ENCODE data around the gene AADACL2.

AADACL2 gene, protein sequence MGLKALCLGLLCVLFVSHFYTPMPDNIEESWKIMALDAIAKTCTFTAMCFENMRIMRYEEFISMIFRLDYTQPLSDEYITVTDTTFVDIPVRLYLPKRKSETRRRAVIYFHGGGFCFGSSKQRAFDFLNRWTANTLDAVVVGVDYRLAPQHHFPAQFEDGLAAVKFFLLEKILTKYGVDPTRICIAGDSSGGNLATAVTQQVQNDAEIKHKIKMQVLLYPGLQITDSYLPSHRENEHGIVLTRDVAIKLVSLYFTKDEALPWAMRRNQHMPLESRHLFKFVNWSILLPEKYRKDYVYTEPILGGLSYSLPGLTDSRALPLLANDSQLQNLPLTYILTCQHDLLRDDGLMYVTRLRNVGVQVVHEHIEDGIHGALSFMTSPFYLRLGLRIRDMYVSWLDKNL

DNA sequence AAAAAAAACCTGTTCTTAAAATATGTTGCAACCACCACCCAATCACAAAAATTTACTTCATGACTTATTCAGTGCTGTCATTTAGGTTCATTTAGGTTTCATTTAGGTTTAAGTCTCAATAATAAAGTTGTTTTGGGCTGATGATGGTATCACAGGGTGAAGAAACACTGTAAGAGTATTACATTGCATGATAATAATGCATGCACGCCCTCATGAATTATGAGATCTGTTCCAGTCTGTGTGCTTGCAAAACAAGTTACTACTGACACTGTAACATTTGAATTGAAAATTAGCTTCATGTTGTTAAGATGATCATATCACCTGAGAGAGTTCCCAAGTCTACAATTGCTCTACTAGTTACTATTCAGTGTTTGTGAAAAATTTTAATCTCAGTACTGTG lies at the start of gene AADACL2:
AADACL2 (plus strand) TSS at position 315 of the 400 bp plus-strand sequence. CDS start 109 bp downstream, outside the sequence.
- no peak for DNase-seq (ENCODE audit: insufficient read length, low spot score)
- FAIRE-seq, result no peak

DNA sequence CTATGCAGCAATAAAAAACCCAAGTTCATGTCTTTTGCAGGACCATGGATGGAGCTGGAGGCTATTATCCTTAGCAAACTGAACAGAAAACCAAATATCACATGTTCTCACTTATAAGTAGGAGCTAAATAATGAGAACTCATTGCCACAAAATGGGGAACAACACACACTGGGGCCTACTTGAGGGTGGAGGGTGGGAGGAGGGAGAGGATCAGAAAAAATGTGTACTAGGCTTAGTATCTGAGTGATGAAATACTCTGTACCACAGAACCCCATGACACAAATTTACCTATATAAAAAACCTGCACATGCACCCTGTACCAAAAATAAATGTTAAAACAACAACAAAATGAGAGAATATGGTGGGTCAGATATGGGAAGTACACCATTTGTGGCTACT lies 49.6 kb upstream of the AADACL2 start:
- DNase-seq (ENCODE audit: insufficient read length, low spot score), result no peak
- no peak for FAIRE-seq

DNA sequence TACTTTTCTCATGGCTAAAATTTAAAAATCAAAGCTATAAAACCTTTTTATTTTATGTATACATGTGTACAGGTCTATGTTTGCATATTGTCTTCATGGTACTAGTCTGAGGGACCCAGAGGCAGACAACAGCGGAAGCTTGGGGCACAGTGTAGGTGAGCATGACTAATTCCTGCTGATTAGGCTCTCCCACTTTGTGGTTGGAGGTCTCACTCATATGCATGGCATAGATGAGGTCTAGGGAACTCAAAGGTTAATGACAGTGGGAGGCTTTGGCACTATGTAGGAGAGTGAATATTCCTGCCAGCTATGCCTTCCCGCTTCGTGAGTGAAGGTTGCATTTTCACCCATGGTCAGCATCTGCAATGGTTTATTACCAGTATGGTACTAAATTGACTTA lies 47.5 kb upstream of the AADACL2 start:
- no peak for FAIRE-seq
- no peak for DNase-seq (ENCODE audit: insufficient read length, low spot score)

DNA sequence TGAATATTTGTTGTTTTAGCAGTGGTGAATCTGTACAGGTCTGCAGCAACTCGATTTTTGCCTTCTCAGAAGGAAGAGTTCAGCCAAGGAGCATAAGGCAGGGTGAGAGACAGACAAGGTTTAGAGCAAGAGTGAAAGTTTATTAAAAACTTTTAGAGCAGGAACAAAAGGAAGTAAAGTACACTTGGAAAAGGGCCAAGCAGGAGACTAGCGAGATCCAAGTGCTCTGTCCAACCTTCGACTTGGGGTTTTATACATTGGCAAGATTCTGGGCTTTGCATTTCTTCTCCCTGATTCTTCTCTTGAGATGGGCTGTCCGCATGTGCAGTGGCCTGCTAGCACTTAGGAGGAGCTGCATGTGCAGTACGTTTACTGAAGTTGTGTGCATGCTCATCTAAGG lies 46.7 kb upstream of the AADACL2 start:
- FAIRE-seq (no peak), DNase-seq (ENCODE audit: insufficient read length, low spot score) (no peak)

DNA sequence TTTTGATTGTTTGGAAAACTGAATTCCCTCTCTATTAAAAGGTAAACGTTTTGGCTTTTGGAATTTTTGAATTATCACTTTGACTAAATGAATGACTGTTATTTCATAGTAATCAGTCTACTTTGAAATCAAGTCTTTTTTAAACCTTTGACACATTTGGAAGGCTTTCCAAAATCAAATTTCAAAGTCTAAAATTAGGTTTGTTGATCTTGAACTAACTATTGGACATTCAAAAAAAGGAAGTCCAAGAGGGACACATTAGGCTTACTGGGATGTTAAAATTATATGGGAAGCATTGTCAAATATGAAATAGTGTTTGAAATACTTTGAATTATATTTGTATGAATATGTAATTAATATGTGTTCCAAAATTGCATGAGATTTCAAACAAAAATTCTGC lies 45.2 kb upstream of the AADACL2 start:
- no peak for FAIRE-seq
- DNase-seq (ENCODE audit: insufficient read length, low spot score), result no peak

DNA sequence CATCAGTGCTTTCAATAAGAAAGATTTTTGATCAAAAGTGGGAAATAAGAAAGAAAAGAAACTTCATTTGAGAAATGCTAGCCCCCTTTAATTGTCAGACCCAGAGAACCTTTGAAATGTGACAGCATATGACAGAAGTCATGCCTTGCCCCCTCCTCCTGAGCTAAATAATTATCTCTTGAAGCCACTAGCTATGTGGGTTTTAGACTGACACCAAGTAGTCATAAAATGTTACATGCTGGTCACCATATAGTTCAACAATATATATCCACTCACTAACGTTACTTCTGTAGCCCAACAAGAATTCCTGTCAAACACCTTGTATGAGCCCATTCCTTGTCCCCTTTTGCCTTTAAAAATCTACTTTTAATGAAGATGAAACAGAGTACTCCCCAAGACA lies 43.1 kb upstream of the AADACL2 start:
- FAIRE-seq (no peak), DNase-seq (ENCODE audit: insufficient read length, low spot score) (no peak)

DNA sequence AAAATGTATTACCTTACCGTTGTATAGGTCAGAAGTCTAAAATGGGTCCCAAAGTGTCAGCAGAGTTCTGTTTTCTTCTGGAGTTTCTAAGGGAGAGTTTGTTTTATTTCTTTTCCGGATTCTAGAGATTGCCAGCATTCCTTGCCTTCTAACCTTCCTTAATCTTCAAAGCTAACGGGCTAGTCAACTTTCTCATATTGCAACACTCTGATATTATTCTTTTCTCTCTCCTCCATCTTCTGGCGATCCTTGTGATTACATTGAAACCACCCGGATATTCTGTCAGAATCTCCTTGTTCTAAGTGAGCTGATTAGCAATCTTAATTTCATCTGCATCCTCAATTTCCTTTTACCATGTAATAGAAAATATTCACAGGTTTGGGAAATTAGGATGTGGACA lies 36.2 kb upstream of the AADACL2 start:
- FAIRE-seq (no peak), DNase-seq (ENCODE audit: insufficient read length, low spot score) (no peak)

DNA sequence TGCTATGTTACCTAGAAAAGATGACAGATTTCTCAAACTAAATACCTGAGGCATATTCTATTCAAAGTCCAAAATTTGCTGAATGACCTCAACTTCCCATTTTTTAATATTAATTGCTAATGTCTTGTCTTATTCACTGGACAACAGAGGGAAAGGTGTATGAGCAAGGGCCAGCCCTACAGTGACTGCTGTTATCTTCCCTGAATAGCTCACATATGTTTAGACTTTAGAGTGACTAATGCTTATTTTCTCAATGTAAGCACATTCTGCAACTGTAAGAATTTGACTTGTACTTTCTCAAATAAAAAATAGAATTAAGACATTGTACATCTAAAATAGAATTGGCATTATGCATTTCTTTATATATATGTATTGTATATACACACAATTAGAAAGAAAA lies 26.5 kb upstream of the AADACL2 start:
- DNase-seq (ENCODE audit: insufficient read length, low spot score) (no peak), FAIRE-seq (no peak)

DNA sequence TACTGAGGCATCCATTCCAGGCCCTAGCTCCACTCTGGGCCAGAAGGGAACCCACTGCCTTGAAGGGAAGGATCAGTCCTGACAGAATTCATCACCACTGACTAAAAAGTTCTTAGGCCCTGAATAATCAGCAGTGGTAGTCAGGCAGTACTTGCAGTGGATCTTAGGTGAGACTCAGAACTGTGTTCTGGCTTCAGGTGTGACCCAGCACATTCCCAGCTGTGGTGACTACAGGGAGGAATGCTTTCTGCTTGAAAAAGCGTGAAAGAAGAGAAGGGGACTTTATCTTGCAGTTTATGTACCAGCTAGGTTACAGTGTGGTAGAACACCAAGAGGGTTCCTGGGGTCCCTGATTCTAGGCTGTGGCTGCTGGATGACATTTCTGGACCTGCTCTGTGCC lies 24.9 kb upstream of the AADACL2 start:
- DNase-seq (ENCODE audit: insufficient read length, low spot score), result no peak
- FAIRE-seq, result no peak

DNA sequence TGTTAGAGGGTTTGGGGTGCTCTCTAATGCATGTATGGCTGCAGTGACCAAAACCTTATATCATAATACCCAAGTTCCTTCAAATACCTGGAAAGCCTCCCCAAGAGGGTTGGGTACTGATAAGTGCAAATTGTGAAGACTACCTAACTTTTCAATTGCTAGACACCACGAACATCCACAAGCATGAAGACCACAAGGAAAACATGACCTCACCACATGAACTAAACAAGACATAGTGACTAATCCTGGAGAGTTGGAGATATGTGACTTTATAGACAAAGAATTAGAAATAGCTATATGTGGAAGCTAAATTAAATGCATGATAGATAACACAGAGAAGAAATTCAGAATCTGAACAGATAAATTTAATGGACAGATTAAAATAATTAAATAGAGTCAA lies 23.9 kb upstream of the AADACL2 start:
- no peak for FAIRE-seq

DNA sequence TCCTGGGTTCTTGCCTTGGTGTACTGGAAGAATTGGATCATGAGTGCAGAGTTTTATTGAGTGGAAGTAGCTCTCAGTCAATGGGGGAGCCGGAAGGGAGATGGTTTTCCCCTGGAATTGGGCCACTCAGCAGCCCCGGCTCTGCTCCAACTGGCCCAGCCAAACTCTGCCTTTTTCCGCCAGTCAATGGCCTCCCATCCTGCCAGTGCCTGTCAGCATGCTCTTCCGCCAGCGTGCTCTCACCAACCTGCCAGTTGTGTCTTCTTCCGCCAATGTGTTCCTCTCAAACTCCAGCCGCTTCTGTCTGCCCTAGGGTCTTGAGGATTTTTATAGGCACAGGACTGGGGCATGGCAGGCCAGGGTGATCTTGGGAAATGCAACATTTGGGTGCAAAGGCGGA lies 12.4 kb upstream of the AADACL2 start:
- DNase-seq (ENCODE audit: insufficient read length, low spot score) (no peak), FAIRE-seq (no peak)

More for the DNA sequence above, 23.9 kb upstream of the AADACL2 start:
- DNase-seq (ENCODE audit: insufficient read length, low spot score), result no peak

DNA sequence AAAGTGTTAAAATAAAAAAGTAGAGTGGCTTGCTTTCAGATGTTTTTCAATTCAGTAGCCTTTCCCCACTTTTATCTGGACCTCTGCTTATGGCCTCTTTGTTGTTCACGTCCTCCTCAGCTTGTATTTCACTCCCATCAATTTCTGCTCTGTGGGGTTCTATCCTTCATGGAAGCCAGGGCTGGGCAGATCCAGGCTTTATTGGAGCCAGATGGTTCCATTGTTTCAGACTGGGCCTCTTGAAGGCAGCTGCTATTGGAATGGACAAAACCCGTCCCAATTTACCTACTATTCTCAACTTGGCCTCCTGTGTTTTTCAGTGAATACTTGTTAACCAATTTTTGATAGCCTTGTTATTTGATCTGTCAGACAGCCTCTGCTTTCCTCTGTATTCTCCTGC lies 10.9 kb upstream of the AADACL2 start:
- FAIRE-seq, result no peak
- no peak for DNase-seq (ENCODE audit: insufficient read length, low spot score)

DNA sequence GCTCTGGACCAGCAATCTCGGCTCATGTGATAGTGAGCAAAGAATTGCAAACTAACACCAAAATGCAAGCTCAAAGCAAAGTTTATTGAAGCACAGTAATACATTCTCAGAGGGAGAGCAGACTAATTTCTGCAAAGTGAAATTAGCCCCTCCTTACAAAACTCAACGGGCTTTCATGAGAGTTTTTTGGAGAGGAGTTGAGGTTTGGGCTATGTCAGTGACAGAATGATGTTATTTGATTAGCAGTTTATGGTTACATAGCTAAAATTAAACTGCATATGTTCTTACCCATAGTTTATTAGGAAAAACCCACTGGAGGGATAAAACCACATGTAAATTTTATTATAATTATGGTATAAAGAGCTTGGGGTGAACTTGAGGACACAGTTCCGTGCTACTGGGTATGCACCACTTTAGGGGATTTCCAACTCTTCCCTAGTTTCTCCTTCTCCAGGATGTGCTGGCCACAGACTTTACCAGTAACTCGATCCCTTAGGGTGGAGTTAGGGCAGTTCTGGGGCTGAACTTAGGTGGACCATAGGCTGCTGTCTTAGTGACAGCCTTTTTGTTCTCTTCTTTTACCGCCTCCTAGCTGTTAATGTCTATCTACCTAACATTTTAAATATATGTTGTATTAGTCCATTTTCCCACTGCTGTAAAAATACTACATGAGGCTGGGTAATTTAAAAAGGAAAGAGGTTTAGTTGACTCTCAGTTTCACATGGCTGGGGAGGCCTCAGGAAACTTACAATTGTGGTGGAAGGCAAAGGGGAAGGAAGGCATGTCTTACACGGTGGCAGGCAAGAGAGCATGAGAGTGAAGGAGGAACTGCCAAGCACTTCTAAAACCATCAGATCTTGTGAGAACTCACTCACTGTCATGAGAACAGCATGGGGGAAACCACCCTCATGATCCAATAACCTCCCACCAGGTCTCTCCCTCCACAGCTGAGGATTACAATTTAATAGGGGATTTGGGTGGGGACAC lies 8.9 kb upstream of the AADACL2 start:
- no peak for DNase-seq (ENCODE audit: insufficient read length, low spot score)
- FAIRE-seq, result no peak

DNA sequence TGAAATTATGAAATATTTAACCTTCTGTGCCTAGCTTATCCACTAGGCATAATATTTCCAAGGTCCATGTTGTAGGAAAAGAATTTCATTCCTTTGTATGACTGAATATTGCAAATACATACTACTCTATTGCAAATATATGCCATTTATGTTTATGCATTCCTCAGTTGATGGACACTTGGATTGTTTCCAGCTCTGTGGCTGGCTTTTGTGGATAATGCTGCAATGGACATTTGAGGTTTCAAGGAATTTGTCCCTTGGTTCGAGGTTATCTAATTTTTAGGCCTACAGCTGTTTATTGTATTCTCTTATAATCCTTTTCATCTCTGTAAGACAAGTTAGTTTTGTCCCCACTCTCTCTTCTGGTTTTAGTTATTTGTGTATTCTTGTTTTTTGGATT lies 7.7 kb upstream of the AADACL2 start:
- DNase-seq (ENCODE audit: insufficient read length, low spot score) (no peak), FAIRE-seq (no peak)

DNA sequence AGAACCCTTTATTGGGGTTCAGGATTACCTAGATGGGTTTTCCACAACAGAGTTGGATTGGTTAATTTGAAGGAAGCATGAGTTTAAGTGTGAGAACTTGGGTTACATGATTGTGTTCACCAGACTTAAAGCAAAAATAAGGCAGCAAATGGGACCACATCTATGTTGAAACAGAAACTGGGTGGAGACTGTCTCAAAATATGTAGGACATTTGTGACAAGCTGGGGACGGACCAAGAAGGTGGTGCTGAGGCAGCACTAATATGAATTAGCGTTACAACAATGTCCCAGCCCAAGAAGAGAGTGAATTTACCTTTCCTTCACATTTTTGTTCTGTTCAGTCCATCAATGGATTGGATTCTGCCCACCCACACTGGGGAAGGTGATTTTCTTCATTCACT lies 866 bp upstream of the AADACL2 start:
- DNase-seq (ENCODE audit: insufficient read length, low spot score), result no peak
- no peak for FAIRE-seq

DNA sequence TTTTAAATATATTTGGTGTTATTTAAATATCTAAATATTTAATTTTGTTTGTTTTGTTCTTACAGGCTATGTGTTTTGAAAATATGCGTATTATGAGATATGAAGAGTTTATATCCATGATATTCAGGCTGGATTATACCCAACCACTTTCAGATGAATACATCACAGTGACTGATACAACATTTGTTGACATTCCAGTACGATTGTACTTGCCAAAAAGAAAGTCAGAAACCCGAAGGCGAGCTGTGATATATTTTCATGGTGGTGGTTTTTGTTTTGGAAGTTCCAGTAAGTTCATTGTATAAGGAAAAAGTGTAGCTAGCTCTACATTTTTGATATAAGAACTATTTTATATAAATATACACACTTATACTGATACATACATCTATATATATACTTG lies 6.9 kb downstream of the AADACL2 start:
- DNase-seq (ENCODE audit: insufficient read length, low spot score), result no peak
- FAIRE-seq, result no peak

DNA sequence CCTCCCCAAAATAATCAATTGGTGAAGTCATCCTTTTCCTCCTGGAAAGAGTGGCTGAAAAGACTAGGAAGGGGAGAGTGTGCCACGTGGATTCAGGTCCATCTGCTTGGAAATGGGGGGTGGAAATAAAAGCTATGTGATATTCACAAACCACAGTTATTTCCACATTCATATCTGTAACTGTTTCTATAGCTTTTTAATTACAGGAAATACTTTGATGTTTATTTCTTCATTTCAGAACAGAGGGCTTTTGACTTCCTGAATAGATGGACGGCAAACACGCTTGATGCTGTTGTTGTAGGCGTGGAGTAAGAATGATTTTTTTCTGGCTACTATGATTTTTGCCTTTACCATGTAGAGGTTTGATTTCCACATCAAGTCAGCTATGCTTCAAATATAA lies 10.1 kb downstream of the AADACL2 start:
- DNase-seq (ENCODE audit: insufficient read length, low spot score), result no peak
- no peak for FAIRE-seq

DNA sequence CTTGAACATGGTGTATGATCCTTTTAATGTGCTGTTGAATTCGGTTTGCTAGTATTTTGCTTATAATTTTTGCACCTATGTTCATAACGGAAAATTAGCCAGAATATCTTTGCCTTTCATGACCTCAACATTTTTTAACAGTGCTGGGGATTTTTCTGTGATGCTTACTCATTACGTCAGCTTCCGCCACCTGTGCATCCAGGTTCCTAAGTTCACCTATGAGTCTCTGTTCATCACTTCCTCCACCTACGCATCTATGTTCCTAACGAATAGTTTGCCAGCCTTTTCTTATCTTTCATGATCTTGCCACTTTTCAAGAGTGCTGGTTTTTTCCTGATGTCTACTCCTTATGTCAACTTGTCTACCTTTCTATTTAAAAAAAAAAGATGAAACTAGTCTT lies 16.5 kb downstream of the AADACL2 start:
- FAIRE-seq (no peak), DNase-seq (ENCODE audit: insufficient read length, low spot score) (no peak)

DNA sequence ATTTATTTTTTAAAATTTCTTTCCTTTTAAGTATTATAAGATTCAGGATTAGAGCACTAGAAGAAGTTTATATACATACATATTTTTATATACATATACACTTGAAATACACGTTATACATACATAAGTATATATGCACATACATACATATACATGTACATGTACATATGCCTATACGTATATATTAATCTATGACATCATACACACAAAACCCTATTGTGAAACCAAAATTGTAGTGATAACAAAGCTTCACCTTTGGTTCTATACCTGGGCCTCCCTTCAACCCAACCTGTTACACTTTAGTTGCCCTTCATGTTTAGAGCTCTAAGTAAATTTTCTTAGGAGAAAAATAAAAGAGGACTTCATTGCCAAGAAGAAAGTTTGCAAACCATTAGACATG lies 17.0 kb downstream of the AADACL2 start:
- FAIRE-seq, result no peak

DNA sequence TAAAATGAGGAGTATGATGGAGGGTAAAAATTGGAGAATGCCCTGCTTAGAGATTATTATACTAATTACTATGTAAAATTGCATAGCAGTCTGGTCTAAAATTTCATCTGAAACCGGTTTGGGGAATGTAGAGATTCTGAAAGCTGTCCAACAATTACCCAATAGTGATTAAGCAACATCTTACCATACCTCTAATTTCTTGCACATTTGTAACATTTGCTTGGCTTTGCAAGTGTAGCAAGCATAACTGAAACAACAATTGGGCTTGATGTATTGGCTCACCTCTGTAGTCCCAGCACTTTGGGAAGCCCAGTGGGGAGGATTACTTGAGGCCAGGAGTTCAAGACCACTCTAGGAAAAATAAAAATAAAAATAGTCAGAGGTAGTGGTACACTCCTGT lies 17.4 kb downstream of the AADACL2 start:
- no peak for FAIRE-seq

More for the DNA sequence above, 17.0 kb downstream of the AADACL2 start:
- DNase-seq (ENCODE audit: insufficient read length, low spot score), result no peak

DNA sequence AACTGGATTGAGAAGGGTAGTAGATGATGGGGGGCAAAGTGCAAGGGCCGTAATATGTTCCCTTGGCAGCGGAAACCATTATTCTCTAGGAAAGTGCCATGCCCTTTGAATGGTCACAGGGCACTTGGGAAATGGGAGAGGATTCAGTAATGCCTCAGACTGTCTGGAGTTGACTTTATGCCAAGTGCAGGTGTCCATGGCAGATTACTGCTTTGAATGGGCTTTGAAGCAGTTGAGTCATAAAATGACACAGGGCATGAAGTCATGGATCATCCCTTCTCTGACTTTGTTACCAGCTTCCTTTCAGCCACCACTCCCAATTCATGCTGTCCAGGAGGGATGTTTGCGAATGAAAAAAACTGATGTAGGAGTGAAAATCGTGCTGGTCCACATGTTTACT lies 20.1 kb downstream of the AADACL2 start:
- FAIRE-seq, result no peak
- DNase-seq (ENCODE audit: insufficient read length, low spot score), result no peak

More for the DNA sequence above, 17.4 kb downstream of the AADACL2 start:
- no peak for DNase-seq (ENCODE audit: insufficient read length, low spot score)

DNA sequence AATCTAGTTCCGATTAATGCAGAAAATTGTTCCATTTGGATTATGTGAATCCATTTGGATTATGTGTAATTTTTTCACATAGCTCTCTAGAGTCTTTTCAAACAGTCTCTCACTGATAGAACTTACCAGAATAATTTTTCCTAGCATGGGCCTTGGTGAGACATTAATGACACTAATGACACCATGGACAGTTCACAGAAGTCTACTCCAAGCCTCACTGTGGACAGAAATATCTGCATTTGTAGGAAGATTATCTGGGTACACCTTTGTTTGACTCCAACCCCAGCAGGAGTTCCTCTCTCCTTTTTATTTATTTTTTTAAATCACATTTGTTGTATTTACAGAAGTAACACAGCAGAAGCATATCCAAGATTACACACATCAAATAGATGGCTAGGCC lies 27.9 kb downstream of the AADACL2 start:
- FAIRE-seq (no peak), DNase-seq (ENCODE audit: insufficient read length, low spot score) (no peak)
